SK-N-SH treated with all-trans-retinoic acid at 6 μM for 48 hours (cell line): Measurements from ENCODE around the gene HIVEP3.

Source experiments
- ATAC-seq: fragments of 200-7000 bp; cut with Tn5 transposase; 3 replicates; pipeline ENCODE4 v1.9.1; 2020; ENCODE audit warnings: mild to moderate bottlenecking, moderate library complexity
- ARNTL ChIP-seq: fragments of 450-650 bp; formaldehyde crosslinking; IDR thresholded peaks from 2 replicates; pipeline ENCODE4 v1.5.0; 2020; ENCODE audit warnings: low read depth, mild to moderate bottlenecking, moderate library complexity, borderline replicate concordance
- BACH2 ChIP-seq: fragments of 250-450 bp; sonication (Bioruptor Pico); IDR thresholded peaks from 2 replicates; pipeline ENCODE4 v1.9.0; 2021; ENCODE audit warnings: mild to moderate bottlenecking, borderline replicate concordance
- CREB5 ChIP-seq: fragments of 250-450 bp; sonication (Bioruptor Pico); IDR thresholded peaks from 2 replicates; pipeline ENCODE4 v1.5.1; 2020; ENCODE audit warnings: low read depth, mild to moderate bottlenecking, moderate library complexity
- ESRRG ChIP-seq: fragments of 250-450 bp; sonication (Bioruptor Pico); IDR thresholded peaks from 2 replicates; pipeline ENCODE4 v1.6.1; 2021; ENCODE audit warnings: mild to moderate bottlenecking
- GLIS3 ChIP-seq: fragments of 250-450 bp; sonication (Bioruptor Pico); IDR thresholded peaks from 2 replicates; pipeline ENCODE4 v1.5.0; 2020; ENCODE audit warnings: mild to moderate bottlenecking, moderate library complexity
- ISL1 ChIP-seq: fragments of 250-450 bp; sonication (Bioruptor Pico); IDR thresholded peaks from 2 replicates; pipeline ENCODE4 v2.1.2; 2022; ENCODE audit warnings: mild to moderate bottlenecking, moderate library complexity
- OSR1 ChIP-seq: fragments of 250-450 bp; sonication (Bioruptor Pico); IDR thresholded peaks from 2 replicates; pipeline ENCODE4 v1.8.0; 2022; ENCODE audit warnings: moderate library complexity, mild to moderate bottlenecking, inconsistent platforms
- PATZ1 ChIP-seq: fragments of 250-450 bp; sonication (Bioruptor Pico); IDR thresholded peaks from 2 replicates; pipeline ENCODE4 v1.8.0; 2020; ENCODE audit warnings: mild to moderate bottlenecking, moderate library complexity, borderline replicate concordance
- POU6F1 ChIP-seq: fragments of 250-450 bp; sonication (Bioruptor Pico); IDR thresholded peaks from 2 replicates; pipeline ENCODE4 v1.8.0; 2021; ENCODE audit warnings: low read depth, mild to moderate bottlenecking, moderate library complexity, borderline replicate concordance
- PPARA ChIP-seq: fragments of 250-450 bp; sonication (Bioruptor Pico); IDR thresholded peaks from 2 replicates; pipeline ENCODE4 v1.5.0; 2020; ENCODE audit warnings: mild to moderate bottlenecking, borderline replicate concordance
- RARB ChIP-seq: fragments of 250-450 bp; sonication (Bioruptor Pico); IDR thresholded peaks from 2 replicates; pipeline ENCODE4 v1.8.0; 2021; ENCODE audit warnings: mild to moderate bottlenecking, moderate library complexity
- TCF4 ChIP-seq: fragments of 250-450 bp; sonication (Bioruptor Pico); IDR thresholded peaks from 2 replicates; pipeline ENCODE4 v1.8.0; 2021; ENCODE audit warnings: mild to moderate bottlenecking, moderate library complexity, borderline replicate concordance
- TOX ChIP-seq: fragments of 250-450 bp; sonication (Bioruptor Pico); IDR thresholded peaks from 2 replicates; pipeline ENCODE4 v1.8.0; 2021; ENCODE audit warnings: mild to moderate bottlenecking, moderate library complexity, borderline replicate concordance
- ZC3H10 ChIP-seq: fragments of 250-450 bp; sonication (Bioruptor Pico); IDR thresholded peaks from 2 replicates; pipeline ENCODE4 v1.5.1; 2021; ENCODE audit warnings: mild to moderate bottlenecking, moderate library complexity
- ZFP3 ChIP-seq: fragments of 250-450 bp; sonication (Bioruptor Pico); IDR thresholded peaks from 2 replicates; pipeline ENCODE4 v1.5.0; 2020; ENCODE audit warnings: mild to moderate bottlenecking, moderate library complexity
- ZNF565 ChIP-seq: fragments of 450-650 bp; formaldehyde crosslinking; conservative IDR thresholded peaks from 2 replicates; pipeline ENCODE4 v1.5.0; 2020; ENCODE audit warnings: low read depth, mild to moderate bottlenecking, moderate library complexity
- ZNF8 ChIP-seq: fragments of 450-650 bp; formaldehyde crosslinking; IDR thresholded peaks from 2 replicates; pipeline ENCODE4 v1.5.0; 2020; ENCODE audit warnings: mild to moderate bottlenecking, moderate library complexity

HIVEP3 gene

GRCh38 chr1:41822866-41823265, 95.9 kb downstream of the HIVEP3 start:
- no peak for TF ChIP-seq TOX (CRISPR knock-in tag)
- no peak for TF ChIP-seq ESRRG
- TF ChIP-seq ZNF565: no peak
- TF ChIP-seq ZFP3 (CRISPR knock-in tag): no peak
- no peak for TF ChIP-seq RARB (CRISPR knock-in tag)
- ATAC-seq: no peak

GRCh38 chr1:41819843-41820242, 98.9 kb downstream of the HIVEP3 start:
- no peak for TF ChIP-seq BACH2 (CRISPR knock-in tag)
- no peak for TF ChIP-seq CREB5 (CRISPR knock-in tag)
- TF ChIP-seq PPARA (CRISPR knock-in tag): no peak
- TF ChIP-seq PATZ1: no peak
- no peak for TF ChIP-seq POU6F1 (CRISPR knock-in tag)
- no peak for TF ChIP-seq RARB (CRISPR knock-in tag)
- no peak for TF ChIP-seq ZC3H10 (CRISPR knock-in tag)
- TF ChIP-seq ISL1 (CRISPR knock-in tag): no peak
- TF ChIP-seq, all 23 proteins: peak for 0
- ATAC-seq: no peak

- TF ChIP-seq CREB5 (CRISPR knock-in tag) (no peak), POU6F1 (CRISPR knock-in tag) (no peak), ZNF565 (no peak), PPARA (CRISPR knock-in tag) (no peak), ZNF8 (CRISPR knock-in tag) (no peak), ZFP3 (CRISPR knock-in tag) (no peak), TCF4 (no peak), GLIS3 (CRISPR knock-in tag) (no peak), ARNTL (CRISPR knock-in tag) (no peak)
- TF ChIP-seq, all 23 proteins: peak for 0
- ATAC-seq: no peak
Observed at GRCh38 chr1:41819069-41819468, 99.7 kb downstream of the HIVEP3 start.

- TF ChIP-seq ZC3H10 (CRISPR knock-in tag) (no peak), TCF4 (no peak), GLIS3 (CRISPR knock-in tag) (no peak), ESRRG (no peak)
- ATAC-seq: no peak
Observed at GRCh38 chr1:41816061-41816460, 102.7 kb downstream of the HIVEP3 start.

GRCh38 chr1:41813755-41814745, 104.7 kb downstream of the HIVEP3 start:
- no peak for ATAC-seq
- TF ChIP-seq ISL1 (CRISPR knock-in tag) (no peak), OSR1 (CRISPR knock-in tag) (no peak), PPARA (CRISPR knock-in tag) (no peak), TCF4 (no peak), POU6F1 (CRISPR knock-in tag) (no peak), PATZ1 (no peak), ESRRG (no peak)
